Measurements from ENCODE around the gene KRTAP5-3. TPM values are rescaled to one million over a fixed set of nuclear protein-coding genes. Genes with fewer than 3 reads are reported as not detected.

The KRTAP5-3 gene
- total and polyA plus RNA-seq, 2 of the 8 experiments (the other 6 are each of a cell fraction or from before 2014, with no cell fraction given) = not detected

GRCh38 chr11:1586699-1587098 lies 21.6 kb downstream of the KRTAP5-3 start:
- H3K79me2 ChIP-seq (ENCODE audit: control insufficient read depth in 1 of 2, insufficient read depth in 2 of 2, low read length in 2 of 2) = no peaks in the 10 kb centered on the region
- TF ChIP-seq PHF8 (conservative IDR thresholded peaks at IDR 0.05; ENCODE audit: low read depth, low read length) = no peak
- no peak for TF ChIP-seq BRCA1 (IDR thresholded peaks at IDR 0.05; ENCODE audit: low read depth, low read length)
- TF ChIP-seq POU5F1 (IDR thresholded peaks at IDR 0.05; ENCODE audit: low read depth, low read length) = no peak
- TF ChIP-seq CTCF (IDR thresholded peaks at IDR 0.05; ENCODE audit: control extremely low read depth in 1 of 3, insufficient read depth in 1 of 3, low read depth in 1 of 3, low read length in 3 of 3) = no peak
- TF ChIP-seq SIX5 (IDR thresholded peaks at IDR 0.05; ENCODE audit: low read depth, low read length) = no peak
- TF ChIP-seq RXRA (IDR thresholded peaks at IDR 0.05; ENCODE audit: insufficient read depth, low read depth, low read length) = no peak
- TF ChIP-seq BACH1 (IDR thresholded peaks at IDR 0.05; ENCODE audit: low read length) = no peak
- TF ChIP-seq RNF2 (IDR thresholded peaks at IDR 0.05; ENCODE audit: borderline replicate concordance, low read depth, low read length, missing control alignments, poor library complexity, severe bottlenecking) = no peak
- no peak for TF ChIP-seq JUND (IDR thresholded peaks at IDR 0.05; ENCODE audit: low read length)
- no peak for TF ChIP-seq CREB1 (IDR thresholded peaks at IDR 0.05)
- no peak for TF ChIP-seq NRF1 (IDR thresholded peaks at IDR 0.05; ENCODE audit: low read depth, low read length)
- TF ChIP-seq, protein P1, sequence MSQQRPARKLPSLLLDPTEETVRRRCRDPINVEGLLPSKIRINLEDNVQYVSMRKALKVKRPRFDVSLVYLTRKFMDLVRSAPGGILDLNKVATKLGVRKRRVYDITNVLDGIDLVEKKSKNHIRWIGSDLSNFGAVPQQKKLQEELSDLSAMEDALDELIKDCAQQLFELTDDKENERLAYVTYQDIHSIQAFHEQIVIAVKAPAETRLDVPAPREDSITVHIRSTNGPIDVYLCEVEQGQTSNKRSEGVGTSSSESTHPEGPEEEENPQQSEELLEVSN (IDR thresholded peaks at IDR 0.05) = no peak

More at GRCh38 chr11:1586699-1587098, 21.6 kb downstream of the KRTAP5-3 start:
- Histone ChIP-seq H3K4me3 (ENCODE audit: extremely low read depth in 1 of 4, insufficient read depth in 2 of 4, low read depth in 3 of 4, low read length in 4 of 4) (no peak overlapping the region), H2BK20ac (ENCODE audit: low read length) (no peak overlapping the region), H3K56ac (replicated peaks; ENCODE audit: insufficient read length, low read depth, low read length) (no peak overlapping the region), H3K27me3 (replicated peaks in 1 of 4; ENCODE audit: control insufficient read depth in 3 of 4, extremely low read depth in 1 of 4, insufficient read depth in 3 of 4, low read length in 3 of 4) (no peaks in the 10 kb centered on the region; a peak in 2 of 7 replicates), H4K8ac (ENCODE audit: extremely low read depth, insufficient read depth, low read length) (no peak overlapping the region), H3K4ac (replicated peaks; ENCODE audit: insufficient read length, low read depth, low read length) (no peak overlapping the region), H4K5ac (ENCODE audit: insufficient read length, low read depth, low read length) (no peak overlapping the region), H3K23me2 (ENCODE audit: low read depth, low read length) (no peaks in the 10 kb centered on the region; the same call in 1 of the 2 replicates), H3K27ac (ENCODE audit: low read depth, low read length) (no peak overlapping the region), H3K4me1 (replicated peaks in 1 of 4; ENCODE audit: control insufficient read depth in 3 of 4, insufficient read depth in 4 of 4, low read length in 3 of 4) (no peaks in the 10 kb centered on the region; a peak in 1 of 7 replicates), H2AK5ac (ENCODE audit: low read depth, low read length) (no peak overlapping the region), H3K36me3 (ENCODE audit: control insufficient read depth in 2 of 4, insufficient read depth in 4 of 4, low read length in 3 of 4) (no peaks in the 10 kb centered on the region), H2AFZ (ENCODE audit: low read length) (no peak overlapping the region), H2BK12ac (ENCODE audit: low read depth, low read length) (no peak overlapping the region), H2BK120ac (replicated peaks; ENCODE audit: low read depth, low read length) (no peak overlapping the region), H4K20me1 (replicated peaks in 1 of 2; ENCODE audit: control insufficient read depth in 1 of 2, insufficient read depth in 2 of 2, low read length in 2 of 2) (no peaks in the 10 kb centered on the region), H3K9me3 (ENCODE audit: insufficient read depth in 2 of 2, low read depth in 1 of 2, low read length in 1 of 2) (no peaks in the 10 kb centered on the region), H3K79me1 (ENCODE audit: low read depth, low read length) (no peaks in the 10 kb centered on the region), H3K14ac (ENCODE audit: insufficient read length) (no peak overlapping the region), H3K18ac (ENCODE audit: extremely low read depth, low read length) (no peak overlapping the region), H4K91ac (replicated peaks; ENCODE audit: insufficient read length, low read length) (no peak overlapping the region), H3K9ac (replicated peaks in 1 of 4; ENCODE audit: extremely low read depth in 1 of 4, low read depth in 3 of 4, low read length in 3 of 4) (no peak overlapping the region), H2BK5ac (ENCODE audit: low read depth, low read length) (no peak overlapping the region), H3K23ac (ENCODE audit: insufficient read length) (no peak overlapping the region), H2BK15ac (ENCODE audit: low read length) (no peak overlapping the region), H3K4me2 (ENCODE audit: insufficient read depth in 1 of 2, low read depth in 2 of 2, low read length in 2 of 2) (no peak overlapping the region)
- 69% methylated on average over 2 of the region's 2 CpGs; no CpG with 5 or more reads in 1 of the 2 experiments for WGBS, 2 experiments (ENCODE audit: extremely low coverage in 1 of 2, insufficient coverage in 1 of 2, insufficient read length in 1 of 2, insufficient replicate concordance in 2 of 2, low coverage in 1 of 2, low lambda C conversion rate in 2 of 2, missing lambda C conversion rate in 1 of 2)
- CTCF ChIA-PET (ENCODE audit: partially characterized antibody) = interaction anchor here (0.9 to 1.4 kb wide), 3 partner anchors 9 to 378 kb away, joined by 3 to 4 read pairs (median 3); no protein-coding TSS in a partner anchor
- FAIRE-seq (no peak), DNase-seq (ENCODE audit: low read depth in 1 of 2, low spot score in 2 of 2) (no peak)
- POLR2A ChIA-PET (ENCODE audit: partially characterized antibody) = no interaction called here

Measured in H1 (cell line).